Esophagus squamous epithelium (tissue), 5 donors: ENCODE measurements around the gene COX20. TPM values are rescaled to one million over a fixed set of nuclear protein-coding genes. Genes with fewer than 3 reads are reported as not detected.

ENCODE experiments used
- DNase-seq: peaks from one replicate; lab custom pipeline; 2025; lab: John Stamatoyannopoulos, UW
- H3K27ac ChIP-seq, 4 donors: fragments of 200-600 bp; sonication (generic); one replicate each; pipeline ENCODE4 v1.5.1; 2016 to 2019; ENCODE audit warnings: mild to moderate bottlenecking in 1 of 4
- H3K27me3 ChIP-seq, 4 donors: fragments of 200-600 bp; sonication (generic); 1 replicate in 3 of 4; 2 replicates in 1 of 4; pipeline versions ENCODE4 v1.5.1 to v1.6.0; 2017 to 2021; ENCODE audit warnings: antibody characterized with exemption in 1 of 4
- H3K36me3 ChIP-seq, 3 donors: fragments of 200-600 bp; sonication (generic); one replicate each; pipeline ENCODE4 v1.5.1; 2016 to 2019
- H3K4me1 ChIP-seq, 3 donors: fragments of 200-600 bp; sonication (generic); one replicate each; pipeline ENCODE4 v1.5.1; 2017 to 2019
- H3K4me3 ChIP-seq, 4 donors: fragments of 200-600 bp; sonication (generic); 1 replicate in 3 of 4; 2 replicates in 1 of 4; pipeline ENCODE4 v1.5.1; 2016 to 2019; ENCODE audit warnings: mild to moderate bottlenecking in 2 of 4, moderate library complexity in 1 of 4
- H3K9me3 ChIP-seq, 3 donors: fragments of 200-600 bp; sonication (generic); one replicate each; pipeline ENCODE4 v1.5.1; 2016 to 2019
- POLR2A ChIP-seq, 4 donors: fragments of 450-650 bp; IDR thresholded peaks; one replicate each; pipeline ENCODE4 v1.6.1; 2017; ENCODE audit warnings: antibody characterized with exemption in 4 of 4, mild to moderate bottlenecking in 4 of 4, moderate library complexity in 3 of 4
- WGBS, 2 donors: methylation state at CpG; one replicate each; pipeline ENCODE4 v1.1.5; 2018; 5-methylcytosine and 5-hydroxymethylcytosine counted together
- intact Hi-C: fragments of 100-400 bp; cut with DNase I; formaldehyde crosslinking; loops from one replicate; pipeline ENCODE4 v1.15.0; 2022
- total RNA-seq, 4 donors: library from RNA; depleted of rRNA; stranded (reverse); fragments of >200 nt; gene quantifications; one replicate each; pipeline ENCODE4 v1.1.0, GENCODE V29; 2016
- TF ChIP-seq, protein P1 (sequence below), 6 experiments: fragments of 450-650 bp in 4 of 6; fragments of 200-600 bp in 2 of 6; sonication (generic) in 2 of 6; IDR thresholded peaks; one replicate each; pipeline ENCODE4 v1.5.1; 2016 to 2019; ENCODE audit warnings: antibody characterized with exemption in 6 of 6, mild to moderate bottlenecking in 4 of 6, moderate library complexity in 4 of 6
- donor health status: DM: yes; HTN: yes; CAD: no.

Gene COX20
- total RNA-seq, 4 donors from 2014 or later = 19.2 to 48.4 (median 37.0) TPM

DNA sequence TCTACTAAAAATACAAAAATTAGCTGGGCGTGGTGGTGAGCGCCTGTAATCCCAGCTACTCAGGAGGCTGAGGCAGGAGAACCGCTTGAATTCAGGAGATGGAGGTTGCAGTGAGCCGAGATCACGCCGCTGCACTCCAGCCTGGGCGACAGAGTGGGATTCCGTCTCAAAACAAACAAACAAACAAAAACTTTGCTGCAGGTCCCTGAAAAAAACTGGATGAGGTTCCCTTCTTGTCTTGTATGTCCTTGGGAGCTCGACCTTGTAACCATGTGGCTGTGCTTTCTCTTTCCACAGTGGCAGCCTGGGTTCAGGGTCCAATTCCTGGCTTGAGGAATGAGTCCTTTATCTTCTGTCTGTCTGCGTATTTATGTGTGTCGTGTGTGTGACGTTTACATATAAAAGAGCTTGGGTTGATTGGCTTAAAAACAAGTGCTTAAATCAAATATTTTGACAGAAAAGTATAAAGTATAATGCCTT lies 18.0 kb upstream of the COX20 start:
- no peak for TF ChIP-seq POLR2A (IDR thresholded peaks at IDR 0.05)
- TF ChIP-seq, protein P1, sequence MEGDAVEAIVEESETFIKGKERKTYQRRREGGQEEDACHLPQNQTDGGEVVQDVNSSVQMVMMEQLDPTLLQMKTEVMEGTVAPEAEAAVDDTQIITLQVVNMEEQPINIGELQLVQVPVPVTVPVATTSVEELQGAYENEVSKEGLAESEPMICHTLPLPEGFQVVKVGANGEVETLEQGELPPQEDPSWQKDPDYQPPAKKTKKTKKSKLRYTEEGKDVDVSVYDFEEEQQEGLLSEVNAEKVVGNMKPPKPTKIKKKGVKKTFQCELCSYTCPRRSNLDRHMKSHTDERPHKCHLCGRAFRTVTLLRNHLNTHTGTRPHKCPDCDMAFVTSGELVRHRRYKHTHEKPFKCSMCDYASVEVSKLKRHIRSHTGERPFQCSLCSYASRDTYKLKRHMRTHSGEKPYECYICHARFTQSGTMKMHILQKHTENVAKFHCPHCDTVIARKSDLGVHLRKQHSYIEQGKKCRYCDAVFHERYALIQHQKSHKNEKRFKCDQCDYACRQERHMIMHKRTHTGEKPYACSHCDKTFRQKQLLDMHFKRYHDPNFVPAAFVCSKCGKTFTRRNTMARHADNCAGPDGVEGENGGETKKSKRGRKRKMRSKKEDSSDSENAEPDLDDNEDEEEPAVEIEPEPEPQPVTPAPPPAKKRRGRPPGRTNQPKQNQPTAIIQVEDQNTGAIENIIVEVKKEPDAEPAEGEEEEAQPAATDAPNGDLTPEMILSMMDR (IDR thresholded peaks at IDR 0.05) = no peak
- H3K9me3 ChIP-seq = no peaks in the 10 kb centered on the region
- intact Hi-C loops = no loop called here
- H3K4me1 ChIP-seq = no peaks in the 10 kb centered on the region
- no peak for DNase-seq
- peaks cover 0 to 14% (median 0%) of the 10 kb centered on the region in 4 donors for H3K27me3 ChIP-seq
- H3K36me3 ChIP-seq = no peaks in the 10 kb centered on the region
- no peak overlapping the region for H3K4me3 ChIP-seq
- H3K27ac ChIP-seq = no peak overlapping the region
- WGBS, 2 donors = 58 to 69% methylated on average over 5 to 12 of the region's 12 CpGs

DNA sequence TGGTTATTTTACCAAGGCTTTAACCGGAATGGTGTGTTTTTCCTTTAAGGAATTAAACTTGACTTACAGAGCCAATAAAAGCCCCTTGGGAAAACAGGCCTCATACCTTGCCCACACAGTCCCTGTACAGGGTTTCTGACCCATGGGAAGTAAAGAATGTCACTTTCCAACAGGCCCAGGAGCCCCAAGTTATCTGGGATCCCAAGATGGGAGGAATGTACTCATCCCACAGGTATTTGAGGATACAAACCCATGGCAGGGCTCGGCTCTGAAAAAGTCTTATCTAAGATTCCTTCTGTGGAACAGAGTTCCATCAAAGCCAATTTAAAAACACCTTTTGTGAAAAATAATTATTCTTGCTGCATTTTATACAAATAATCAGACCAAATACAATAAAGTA lies 15.3 kb upstream of the COX20 start:
- DNase-seq = no peak
- Histone ChIP-seq H3K27ac (no peak overlapping the region), H3K4me1 (no peaks in the 10 kb centered on the region), H3K27me3 (peaks cover 0 to 9% (median 0%) of the 10 kb centered on the region in 4 donors), H3K9me3 (no peaks in the 10 kb centered on the region), H3K4me3 (no peak overlapping the region), H3K36me3 (no peaks in the 10 kb centered on the region)
- TF ChIP-seq, protein P1 (IDR thresholded peaks at IDR 0.05) = no peak
- TF ChIP-seq POLR2A (IDR thresholded peaks at IDR 0.05) = no peak
- 69 to 90% methylated on average over 2 of the region's 2 CpGs for WGBS, 2 donors
- intact Hi-C loops = no loop called here

DNA sequence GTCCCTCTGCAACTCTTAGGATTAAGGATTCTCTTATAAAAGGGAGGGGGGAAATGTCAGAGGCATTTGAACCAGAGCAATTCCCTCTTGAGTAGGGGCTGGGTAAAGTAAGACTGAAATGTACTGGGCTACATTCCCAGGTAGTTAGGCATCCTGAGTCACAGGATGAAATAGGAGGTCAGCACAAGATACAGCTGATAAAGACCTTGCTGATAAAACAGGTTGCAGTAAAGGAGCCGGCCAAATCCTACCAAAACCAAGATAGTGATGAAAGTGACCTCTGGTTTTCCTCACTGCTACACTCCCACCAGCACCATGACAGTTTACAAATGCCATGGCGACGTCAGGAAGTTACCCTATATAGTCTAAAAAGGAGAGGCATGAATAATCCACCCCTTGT lies 14.3 kb upstream of the COX20 start:
- H3K4me3 ChIP-seq = no peak overlapping the region
- DNase-seq = no peak
- H3K4me1 ChIP-seq = no peaks in the 10 kb centered on the region
- intact Hi-C loops = no loop called here
- no peaks in the 10 kb centered on the region for H3K9me3 ChIP-seq
- 77 to 82% methylated on average over 3 of the region's 3 CpGs for WGBS, 2 donors
- TF ChIP-seq, protein P1 (IDR thresholded peaks at IDR 0.05) = no peak
- TF ChIP-seq POLR2A (IDR thresholded peaks at IDR 0.05) = no peak
- peaks cover 0 to 8% (median 0%) of the 10 kb centered on the region in 4 donors for H3K27me3 ChIP-seq
- no peaks in the 10 kb centered on the region for H3K36me3 ChIP-seq
- H3K27ac ChIP-seq = no peak overlapping the region

DNA sequence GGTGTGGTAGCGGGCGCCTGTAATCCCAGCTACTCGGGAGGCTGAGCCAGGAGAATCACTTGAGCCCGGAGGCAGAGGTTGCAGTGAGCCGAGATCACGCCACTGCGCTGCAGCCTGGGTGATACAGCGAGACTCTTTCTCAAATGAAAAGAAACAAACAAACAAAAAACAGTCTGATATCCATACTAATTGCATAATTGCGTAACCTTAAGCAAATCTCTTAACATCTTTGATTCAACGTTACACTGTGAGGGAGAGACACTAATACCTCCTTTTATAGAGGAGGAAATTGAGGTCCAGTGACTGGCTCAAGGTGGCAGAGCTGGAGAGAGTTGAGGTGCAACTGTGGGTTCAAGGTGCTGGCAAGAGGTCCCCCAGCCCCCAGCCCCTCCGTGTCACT lies 12.6 kb upstream of the COX20 start:
- Histone ChIP-seq H3K27me3 (peaks cover 0 to 8% (median 0%) of the 10 kb centered on the region in 4 donors), H3K4me1 (no peaks in the 10 kb centered on the region), H3K4me3 (no peak overlapping the region), H3K36me3 (no peaks in the 10 kb centered on the region), H3K27ac (no peak overlapping the region), H3K9me3 (no peaks in the 10 kb centered on the region)
- 83 to 87% methylated on average over 11 of the region's 11 CpGs for WGBS, 2 donors
- TF ChIP-seq, protein P1 (IDR thresholded peaks at IDR 0.05) = no peak
- no peak for TF ChIP-seq POLR2A (IDR thresholded peaks at IDR 0.05)
- DNase-seq = no peak
- intact Hi-C loops = no loop called here

DNA sequence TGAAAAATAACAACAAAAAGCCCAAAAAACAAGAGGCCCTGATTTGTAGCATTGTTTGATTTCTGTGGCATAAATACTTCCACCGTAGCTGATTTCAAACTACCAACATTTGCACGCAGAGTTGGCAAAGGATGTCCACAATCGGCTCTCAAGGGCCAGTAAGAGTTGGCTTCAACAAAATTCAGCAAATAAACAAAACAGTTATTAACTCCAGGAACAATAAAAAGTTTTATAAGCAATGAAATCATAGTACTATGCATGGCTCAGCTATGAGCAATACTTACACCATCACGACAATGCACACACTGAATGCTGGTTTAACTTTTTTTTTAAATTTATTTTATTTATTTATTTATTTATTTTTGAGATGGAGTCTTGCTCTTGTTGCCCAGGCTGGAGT lies 8.7 kb upstream of the COX20 start:
- whole genome bisulfite sequencing, 2 donors = 76 to 86% methylated on average over 4 of the region's 4 CpGs

More for the DNA sequence above, 8.7 kb upstream of the COX20 start:
- intact Hi-C loops = no loop called here
- no peak for TF ChIP-seq POLR2A (IDR thresholded peaks at IDR 0.05)
- TF ChIP-seq, protein P1 (IDR thresholded peaks at IDR 0.05) = no peak
- Histone ChIP-seq H3K36me3 (peaks cover 0 to 4% (median 0%) of the 10 kb centered on the region in 3 donors), H3K9me3 (no peaks in the 10 kb centered on the region), H3K27me3 (peaks cover 0 to 3% (median 0%) of the 10 kb centered on the region in 4 donors), H3K4me3 (no peak overlapping the region), H3K4me1 (no peaks in the 10 kb centered on the region), H3K27ac (no peak overlapping the region)
- DNase-seq = no peak
